WTC11 (cell line): Measurements from ENCODE around the gene GRIP2.

Experiments used
- JUN ChIP-seq: sonication (generic); formaldehyde crosslinking; IDR thresholded peaks from 2 replicates; pipeline ENCODE4 v1.8.0; 2023; ENCODE audit warnings: mild to moderate bottlenecking, missing genetic modification reagents
- MYBL2 ChIP-seq: sonication (generic); formaldehyde crosslinking; IDR thresholded peaks from 2 replicates; pipeline ENCODE4 v1.8.1; 2023; ENCODE audit warnings: mild to moderate bottlenecking, moderate library complexity, missing genetic modification reagents
- NR1H2 ChIP-seq: sonication (generic); formaldehyde crosslinking; IDR thresholded peaks from 2 replicates; pipeline ENCODE4 v1.9.0; 2021; ENCODE audit warnings: mild to moderate bottlenecking, moderate library complexity, missing genetic modification reagents
- SOX15 ChIP-seq: fragments of 250-450 bp; sonication (Bioruptor Pico); IDR thresholded peaks from 2 replicates; pipeline ENCODE4 v1.9.0; 2021; ENCODE audit warnings: mild to moderate bottlenecking
- TP53 ChIP-seq: sonication (generic); formaldehyde crosslinking; IDR thresholded peaks from 2 replicates; pipeline ENCODE4 v1.8.1; 2023; ENCODE audit warnings: mild to moderate bottlenecking, missing genetic modification reagents
- USF2 ChIP-seq: sonication (generic); formaldehyde crosslinking; IDR thresholded peaks from 2 replicates; pipeline ENCODE4 v1.8.1; 2023; ENCODE audit warnings: mild to moderate bottlenecking, missing genetic modification reagents, moderate library complexity
- TF ChIP-seq, protein P1 (sequence below): sonication (generic); formaldehyde crosslinking; IDR thresholded peaks from 2 replicates; pipeline ENCODE4 v1.8.0; 2022; ENCODE audit warnings: mild to moderate bottlenecking, missing genetic modification reagents
- TF ChIP-seq, protein P2 (sequence below): fragments of 200-600 bp; IDR thresholded peaks from 2 replicates; pipeline ENCODE4 v1.8.0; 2022; ENCODE audit warnings: antibody characterized with exemption

DNA sequence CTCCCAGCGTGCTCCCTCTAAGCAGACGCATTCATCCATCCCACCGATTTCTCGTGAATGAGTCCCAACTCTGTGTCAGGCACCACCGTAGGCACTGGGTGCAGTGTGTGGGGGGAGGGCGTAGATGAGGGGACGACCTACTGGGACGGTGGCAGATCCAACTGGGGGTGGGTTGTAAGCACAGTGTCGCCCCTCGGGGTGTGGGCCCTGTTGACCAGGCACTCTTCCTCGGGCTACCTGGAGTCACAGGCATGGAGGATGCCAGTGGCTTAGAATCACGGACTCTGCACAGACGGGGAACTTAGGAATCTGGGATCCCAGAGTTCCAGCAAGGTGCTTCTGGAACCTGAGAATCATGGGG, 71.5 kb downstream of the GRIP2 start:
- TF ChIP-seq SOX15 (CRISPR knock-in tag): no peak
- TF ChIP-seq, protein P1, sequence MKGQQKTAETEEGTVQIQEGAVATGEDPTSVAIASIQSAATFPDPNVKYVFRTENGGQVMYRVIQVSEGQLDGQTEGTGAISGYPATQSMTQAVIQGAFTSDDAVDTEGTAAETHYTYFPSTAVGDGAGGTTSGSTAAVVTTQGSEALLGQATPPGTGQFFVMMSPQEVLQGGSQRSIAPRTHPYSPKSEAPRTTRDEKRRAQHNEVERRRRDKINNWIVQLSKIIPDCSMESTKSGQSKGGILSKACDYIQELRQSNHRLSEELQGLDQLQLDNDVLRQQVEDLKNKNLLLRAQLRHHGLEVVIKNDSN: no peak
- TF ChIP-seq, protein P2, sequence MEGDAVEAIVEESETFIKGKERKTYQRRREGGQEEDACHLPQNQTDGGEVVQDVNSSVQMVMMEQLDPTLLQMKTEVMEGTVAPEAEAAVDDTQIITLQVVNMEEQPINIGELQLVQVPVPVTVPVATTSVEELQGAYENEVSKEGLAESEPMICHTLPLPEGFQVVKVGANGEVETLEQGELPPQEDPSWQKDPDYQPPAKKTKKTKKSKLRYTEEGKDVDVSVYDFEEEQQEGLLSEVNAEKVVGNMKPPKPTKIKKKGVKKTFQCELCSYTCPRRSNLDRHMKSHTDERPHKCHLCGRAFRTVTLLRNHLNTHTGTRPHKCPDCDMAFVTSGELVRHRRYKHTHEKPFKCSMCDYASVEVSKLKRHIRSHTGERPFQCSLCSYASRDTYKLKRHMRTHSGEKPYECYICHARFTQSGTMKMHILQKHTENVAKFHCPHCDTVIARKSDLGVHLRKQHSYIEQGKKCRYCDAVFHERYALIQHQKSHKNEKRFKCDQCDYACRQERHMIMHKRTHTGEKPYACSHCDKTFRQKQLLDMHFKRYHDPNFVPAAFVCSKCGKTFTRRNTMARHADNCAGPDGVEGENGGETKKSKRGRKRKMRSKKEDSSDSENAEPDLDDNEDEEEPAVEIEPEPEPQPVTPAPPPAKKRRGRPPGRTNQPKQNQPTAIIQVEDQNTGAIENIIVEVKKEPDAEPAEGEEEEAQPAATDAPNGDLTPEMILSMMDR: no peak
- TF ChIP-seq JUN: no peak
- no peak for TF ChIP-seq NR1H2 (CRISPR knock-in tag)
- TF ChIP-seq USF2 (CRISPR knock-in tag): no peak
- no peak for TF ChIP-seq MYBL2
- TF ChIP-seq TP53 (CRISPR knock-in tag): no peak
